SU-DHL-6 (cell line): ENCODE results near the gene ALOXE3.

Source experiments
- CTCF ChIP-seq: fragments of 200-600 bp; sonication (generic); IDR thresholded peaks from one replicate; pipeline ENCODE4 v1.5.1; 2017; ENCODE audit warnings: antibody characterized with exemption, mild to moderate bottlenecking, low read length, moderate library complexity; ENCODE audit not compliant: insufficient read depth, poor library complexity, severe bottlenecking
- EZH2phosphoT487 ChIP-seq: fragments of 200-600 bp; sonication (generic), shearing (Covaris generic); conservative IDR thresholded peaks from 2 replicates; pipeline ENCODE4 v1.6.1; 2018; ENCODE audit warnings: mild to moderate bottlenecking, antibody characterized with exemption, low read length, moderate library complexity, mixed read lengths

GRCh38 chr17:8075081-8075480, 43.2 kb downstream of the ALOXE3 start:
- TF ChIP-seq CTCF, result no peak
- TF ChIP-seq EZH2phosphoT487, result no peak
